Stimulated activated CD8-positive, alpha-beta memory T cell treated with anti-CD3 and anti-CD28 coated beads, Interleukin-7, amount 100 ng/mL, for 4 hours (primary cell): Measurements from ENCODE around the gene HUNK.
"Not testable (repeated sequence)": the region's sequence is repeated elsewhere in the genome, so short reads cannot be mapped to it uniquely, and the experiment has no call there.

Source experiments
- DNase-seq, 2 donors: peaks; one replicate each; pipeline ENCODE4 v3.0.0-alpha.2; 2020; ENCODE audit warnings: low read depth in 2 of 2

The HUNK gene

GRCh38 chr21:31872452-31873274, at the start of gene HUNK:
Gene HUNK (plus strand): TSS chr21:31873020. CDS start chr21:31873675, 655 bp downstream.
- DNase-seq, result no peak

- no peak for DNase-seq
These were observed 42.9 kb upstream of the HUNK start for GRCh38 chr21:31829736-31830472.

GRCh38 chr21:31830701-31831100, 42.1 kb upstream of the HUNK start:
- no peak for DNase-seq

GRCh38 chr21:31837041-31837440, 35.8 kb upstream of the HUNK start:
- DNase-seq, result no peak

- DNase-seq, result no peak
These were observed 35.0 kb upstream of the HUNK start for GRCh38 chr21:31837618-31838390.

GRCh38 chr21:31838586-31839355, 34.0 kb upstream of the HUNK start:
- DNase-seq, result no peak

GRCh38 chr21:31844206-31844605, 28.6 kb upstream of the HUNK start:
- DNase-seq, result no peak

- DNase-seq, result no peak
These were observed 27.6 kb upstream of the HUNK start for GRCh38 chr21:31845151-31845729.

GRCh38 chr21:31846690-31847089, 26.1 kb upstream of the HUNK start:
- DNase-seq, result no peak

GRCh38 chr21:31847761-31848160, 25.1 kb upstream of the HUNK start:
- DNase-seq, result no peak

GRCh38 chr21:31848326-31848985, 24.4 kb upstream of the HUNK start:
- no peak for DNase-seq

- DNase-seq, result no peak
These were observed 21.9 kb upstream of the HUNK start for GRCh38 chr21:31850886-31851285.

GRCh38 chr21:31855180-31855579, 17.6 kb upstream of the HUNK start:
- DNase-seq, result no peak

GRCh38 chr21:31857096-31857495, 15.7 kb upstream of the HUNK start:
- no peak for DNase-seq

- not testable (repeated sequence) for DNase-seq
These were observed 15.2 kb upstream of the HUNK start for GRCh38 chr21:31857631-31858030.

GRCh38 chr21:31860851-31861250, 12.0 kb upstream of the HUNK start:
- DNase-seq, result no peak

GRCh38 chr21:31862078-31862477, 10.7 kb upstream of the HUNK start:
- no peak for DNase-seq

- no peak for DNase-seq
These were observed 7.3 kb upstream of the HUNK start for GRCh38 chr21:31865429-31865970.

GRCh38 chr21:31866077-31866511, 6.7 kb upstream of the HUNK start:
- peak; percentile 31 to 45 for DNase-seq

- DNase-seq, result no peak
These were observed 3.1 kb upstream of the HUNK start for GRCh38 chr21:31869750-31870149.
